ENCODE data around the gene APIP.

The APIP gene

DNA sequence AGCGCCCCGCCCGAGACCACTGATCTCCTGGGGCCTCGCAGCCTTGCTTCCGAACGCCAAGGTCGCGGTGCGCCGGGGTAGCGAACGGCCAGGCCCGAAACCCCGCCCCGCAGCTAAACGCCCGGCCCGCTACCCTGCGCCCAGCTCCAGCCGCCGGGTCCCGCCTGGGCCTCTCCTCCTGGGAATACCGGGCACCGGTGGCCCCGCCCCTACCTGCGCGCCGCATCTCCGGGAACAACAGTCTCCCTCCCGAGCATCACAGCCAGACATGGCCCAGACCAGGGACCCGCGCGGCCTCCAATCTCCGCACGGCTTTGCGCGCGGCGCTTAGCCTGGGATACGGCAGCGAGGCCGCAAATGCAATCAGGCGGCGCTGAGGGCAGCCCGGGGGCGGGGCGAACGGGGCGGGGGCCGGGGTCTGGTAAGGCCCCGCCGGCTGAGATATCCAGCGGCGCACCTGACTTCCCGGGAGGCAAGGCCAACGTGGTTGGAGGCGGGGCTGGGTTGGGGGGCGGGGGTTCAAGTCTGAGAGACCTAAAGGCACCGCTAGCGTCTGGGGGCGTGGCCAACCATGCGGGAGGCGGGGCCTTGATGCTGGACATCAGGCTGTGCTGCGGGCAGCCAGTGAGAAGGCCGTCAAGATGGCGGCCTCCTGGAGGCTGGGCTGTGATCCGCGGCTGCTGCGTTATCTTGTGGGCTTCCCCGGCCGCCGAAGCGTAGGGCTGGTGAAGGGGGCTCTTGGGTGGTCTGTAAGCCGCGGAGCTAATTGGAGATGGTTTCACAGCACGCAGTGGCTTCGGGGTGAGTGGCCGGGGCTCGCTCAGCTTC is at the start of gene APIP, which contains the start of gene PDHX:
TSS of gene APIP (minus strand) at position 365 of the 828 bp plus-strand sequence. CDS start at position 270, 95 bp downstream.
TSS of gene PDHX (plus strand) at position 604 of the 828 bp plus-strand sequence. CDS start at position 642, 38 bp downstream.
- peak; percentile 93 to 98 for DNase-seq

DNA sequence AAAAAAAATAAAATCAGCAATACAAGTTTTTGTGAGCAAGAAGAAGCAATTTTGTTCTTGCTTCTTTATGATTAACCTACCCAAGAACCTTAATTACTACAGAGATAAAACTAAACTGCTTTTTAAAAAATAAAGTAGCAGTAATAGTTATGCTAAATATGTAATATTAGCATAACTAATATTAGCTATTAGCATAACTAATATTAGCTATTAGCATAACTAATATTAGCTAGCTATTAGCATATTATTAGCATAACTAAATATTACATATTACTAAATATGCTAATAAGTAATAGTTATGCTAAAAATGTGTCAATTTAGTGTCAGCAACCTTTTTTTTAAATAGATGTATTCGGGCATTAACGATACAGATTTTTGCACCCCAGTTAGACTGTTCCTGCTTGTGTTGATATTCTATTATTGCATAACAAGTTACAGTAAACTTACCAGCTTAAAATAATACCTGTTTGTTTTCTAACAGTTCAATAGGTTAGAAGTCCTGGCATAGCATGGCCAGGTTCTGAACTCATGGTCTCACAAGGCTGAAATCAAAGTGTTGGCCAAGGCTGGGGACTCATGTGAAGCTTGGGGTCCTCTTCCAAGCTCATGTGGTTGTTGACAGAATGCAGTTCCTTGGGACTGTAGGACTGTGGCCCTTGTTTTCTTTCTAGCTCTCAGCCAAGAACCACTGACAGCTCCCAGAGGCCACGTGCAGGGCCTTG is 48.6 kb upstream of the APIP start:
- DNase-seq = no peak

DNA sequence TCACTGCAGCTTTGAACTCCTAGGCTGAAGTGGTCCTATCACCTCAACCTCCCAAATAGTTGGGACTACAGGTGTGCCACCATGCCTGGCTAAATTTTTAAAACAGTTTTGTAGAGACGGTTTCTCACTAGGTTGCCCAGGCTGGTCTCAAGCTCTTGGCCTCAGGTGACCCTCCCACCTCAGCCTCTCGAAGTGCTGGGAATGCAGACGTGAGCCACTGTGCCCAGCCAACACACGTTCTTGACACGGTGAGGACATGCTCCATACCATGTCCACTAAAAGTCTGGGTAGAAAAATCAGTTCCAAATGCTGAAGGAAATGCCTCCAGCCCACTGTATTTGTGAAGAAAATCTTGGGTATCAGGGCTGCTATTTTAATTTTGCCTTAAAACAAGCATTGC is 47.2 kb upstream of the APIP start:
- no peak for DNase-seq

DNA sequence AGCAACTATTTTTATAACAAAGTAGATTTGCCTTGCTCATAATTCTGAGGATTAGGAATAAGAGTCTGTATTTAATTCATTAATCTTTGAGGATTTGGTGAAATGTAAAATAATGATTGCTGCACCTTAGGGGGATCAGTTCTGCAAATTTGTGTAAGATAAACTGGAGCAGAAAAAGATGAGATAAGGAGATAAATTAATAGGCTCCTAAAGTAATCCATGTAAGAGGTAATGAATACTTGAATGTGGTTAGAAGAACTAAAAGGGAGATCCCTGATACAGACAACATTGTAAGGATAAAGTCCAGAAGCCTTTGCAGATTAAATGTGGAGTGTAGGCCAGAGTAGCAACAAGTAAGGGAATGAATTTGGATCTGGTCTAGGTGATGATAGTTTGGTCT is 45.9 kb upstream of the APIP start:
- no peak for DNase-seq

- no peak for DNase-seq
Measured at GRCh38 chr11:34960277-34960676, 44.1 kb upstream of the APIP start.

DNA sequence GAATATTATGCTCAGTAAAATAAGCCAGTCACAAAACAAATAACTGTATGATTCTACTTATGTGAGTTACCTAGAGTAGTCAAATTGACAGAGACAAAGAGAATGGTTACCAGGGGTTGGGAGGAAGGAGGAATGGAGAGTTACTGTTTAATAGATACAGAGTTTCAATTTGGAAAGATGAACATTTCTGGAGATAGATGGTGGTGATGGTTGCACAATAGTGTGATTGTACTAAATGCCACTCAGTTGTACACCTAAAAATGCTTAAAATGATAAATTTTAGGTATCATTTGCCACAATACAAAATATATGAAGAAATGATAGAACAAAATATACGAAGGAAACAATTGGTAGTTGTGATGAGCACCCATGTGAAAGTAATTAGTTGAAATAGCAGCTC is 43.6 kb upstream of the APIP start:
- no peak for DNase-seq

- DNase-seq = no peak
Measured at GRCh38 chr11:34957606-34958005, 41.4 kb upstream of the APIP start.

DNA sequence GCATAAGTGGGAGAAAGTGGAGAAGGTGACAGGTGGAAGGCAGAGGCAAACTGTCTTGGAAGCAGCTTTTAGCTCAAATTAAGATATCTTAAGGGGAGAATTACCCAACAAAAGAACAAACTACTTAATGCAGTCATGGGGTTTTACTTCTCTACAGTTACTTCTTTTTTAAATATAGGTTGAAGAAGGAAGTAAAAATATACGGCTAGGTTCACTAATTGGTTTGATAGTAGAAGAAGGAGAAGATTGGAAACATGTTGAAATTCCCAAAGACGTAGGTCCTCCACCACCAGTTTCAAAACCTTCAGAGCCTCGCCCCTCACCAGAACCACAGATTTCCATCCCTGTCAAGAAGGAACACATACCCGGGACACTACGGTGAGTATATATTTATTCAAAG is 41.0 kb upstream of the APIP start:
- no peak for DNase-seq

- DNase-seq = peak in 1 of 2 experiments; percentile 3
Measured at GRCh38 chr11:34953955-34954354, 37.8 kb upstream of the APIP start.

GRCh38 chr11:34948696-34949095 is 32.5 kb upstream of the APIP start:
- no peak for DNase-seq

DNA sequence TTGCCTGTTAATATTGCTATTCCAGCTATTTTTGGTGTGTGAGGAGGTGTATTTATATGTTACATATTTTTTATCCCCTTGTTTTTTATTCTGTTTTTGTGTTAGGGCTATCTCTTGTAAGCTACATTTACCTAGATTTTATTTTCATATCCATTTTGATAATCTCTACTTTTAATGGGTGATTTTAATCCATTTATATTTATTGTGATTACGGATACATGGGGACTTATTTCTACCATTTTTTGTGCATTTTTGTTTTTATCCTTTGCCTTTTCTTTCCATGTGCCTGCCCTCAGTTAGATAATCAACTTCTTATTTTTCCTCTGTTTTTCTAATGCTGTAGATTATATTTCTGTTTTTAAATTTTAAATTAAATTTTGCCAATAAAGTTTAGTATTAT is 28.5 kb upstream of the APIP start:
- no peak for DNase-seq

- DNase-seq = no peak
Measured at GRCh38 chr11:34941688-34942087, 25.5 kb upstream of the APIP start.

DNA sequence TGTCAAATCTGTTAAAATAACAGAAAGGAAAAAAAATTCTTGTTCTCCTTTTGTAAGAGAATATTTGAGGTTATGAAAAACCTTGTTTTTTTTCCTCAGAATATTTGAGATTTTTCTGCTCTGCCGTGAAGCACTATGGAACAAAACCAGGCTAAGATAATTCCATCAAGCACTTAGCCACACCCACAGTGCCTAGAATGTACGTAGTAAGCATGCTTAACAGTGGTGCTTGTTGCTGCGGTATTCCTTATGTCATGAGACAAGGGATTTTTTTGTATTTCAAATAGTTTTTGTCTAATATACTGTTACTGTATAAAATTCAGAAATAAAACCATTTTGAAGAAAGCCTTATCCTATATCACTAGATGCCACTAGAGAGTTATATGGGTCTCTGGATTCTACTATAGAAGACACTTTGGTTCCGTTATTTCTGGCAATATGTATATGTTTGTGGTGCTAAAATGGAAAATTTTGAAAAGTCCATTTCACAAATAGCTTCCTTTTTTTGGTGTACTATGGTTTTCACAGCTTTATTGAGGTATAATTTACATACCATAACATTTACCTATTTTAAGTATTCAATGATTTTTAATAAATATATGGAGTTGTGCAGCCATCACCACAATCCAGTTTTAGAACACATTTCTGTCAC is 24.0 kb upstream of the APIP start:
- no peak for DNase-seq

- no peak for DNase-seq
Measured at GRCh38 chr11:34938611-34939010, 22.4 kb upstream of the APIP start.

DNA sequence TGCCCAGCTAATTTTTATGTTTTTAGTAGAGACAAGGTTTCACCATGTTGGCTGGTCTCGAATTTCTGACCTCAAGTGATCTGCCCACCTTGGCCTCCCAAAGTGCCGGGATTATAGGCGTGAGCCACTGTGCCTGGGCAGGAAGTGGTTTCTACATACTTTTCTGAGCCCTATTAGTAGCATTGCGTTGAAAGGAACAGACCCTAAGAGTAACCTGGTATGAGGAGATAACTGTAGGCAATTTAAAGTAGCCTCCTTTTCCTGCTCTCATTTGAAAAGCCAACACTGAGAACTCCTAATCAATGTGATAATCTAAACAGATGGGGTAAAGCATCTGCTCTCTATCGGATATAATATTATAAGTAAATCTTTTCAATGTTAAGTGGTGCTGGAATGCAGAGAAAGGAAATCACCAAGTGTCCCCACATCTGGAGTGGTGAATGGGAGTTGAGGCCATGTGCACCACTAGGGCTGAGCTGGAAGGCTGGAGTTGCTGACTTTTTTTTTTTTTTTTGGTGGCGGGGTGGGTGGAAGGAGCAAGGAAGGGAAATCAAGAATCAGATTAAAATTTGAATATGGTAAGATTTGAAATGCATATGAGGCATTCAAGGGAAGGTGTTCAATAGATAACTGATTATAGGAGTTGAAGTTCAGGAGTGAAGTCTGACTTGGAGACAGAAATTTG is 20.9 kb upstream of the APIP start:
- no peak for DNase-seq

DNA sequence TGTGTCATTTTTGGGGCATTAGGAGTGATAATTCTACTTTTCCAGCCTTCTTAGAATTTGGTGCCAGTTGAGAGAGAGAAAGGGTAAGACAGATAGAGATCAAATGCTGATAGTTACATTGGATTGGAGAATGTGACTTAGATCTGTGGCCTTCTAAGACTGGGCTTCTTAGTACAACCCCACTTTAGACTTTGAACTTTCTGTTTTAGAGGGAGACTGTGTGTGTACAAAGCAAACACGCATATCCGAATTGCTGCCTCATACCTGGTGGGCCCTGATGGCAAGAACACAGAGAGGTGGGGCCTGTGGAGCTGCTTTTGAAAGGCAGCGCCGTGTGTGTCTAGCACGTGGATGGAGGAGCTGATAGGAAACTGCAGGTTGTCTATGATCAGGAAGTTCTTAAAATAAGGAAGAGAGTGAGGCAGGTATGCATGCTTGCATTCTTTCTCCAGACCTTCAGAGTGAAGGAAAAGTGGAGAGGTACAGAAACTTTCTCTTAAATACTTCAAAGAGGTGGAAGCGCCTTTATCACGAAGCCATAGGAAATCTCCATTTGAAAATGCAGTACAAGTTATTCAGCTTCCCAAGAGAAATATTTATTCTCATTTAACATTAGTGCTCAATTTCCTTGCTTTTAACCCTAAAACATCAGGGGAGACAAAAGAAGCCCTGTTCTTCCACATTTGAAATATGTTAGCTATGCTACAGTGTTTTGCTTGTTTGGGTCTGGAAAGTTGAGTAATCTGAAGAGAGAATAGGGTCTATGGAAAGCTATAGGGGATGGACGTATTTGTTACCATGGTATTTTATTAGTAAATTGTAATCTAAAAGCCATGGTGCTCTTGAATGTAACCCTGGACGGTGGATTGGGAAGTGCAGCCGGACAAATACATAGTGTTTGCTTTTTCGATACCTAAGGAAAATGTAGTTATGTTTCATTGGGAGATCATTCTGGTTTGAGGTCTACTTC is 13.9 kb upstream of the APIP start:
- DNase-seq = no peak

DNA sequence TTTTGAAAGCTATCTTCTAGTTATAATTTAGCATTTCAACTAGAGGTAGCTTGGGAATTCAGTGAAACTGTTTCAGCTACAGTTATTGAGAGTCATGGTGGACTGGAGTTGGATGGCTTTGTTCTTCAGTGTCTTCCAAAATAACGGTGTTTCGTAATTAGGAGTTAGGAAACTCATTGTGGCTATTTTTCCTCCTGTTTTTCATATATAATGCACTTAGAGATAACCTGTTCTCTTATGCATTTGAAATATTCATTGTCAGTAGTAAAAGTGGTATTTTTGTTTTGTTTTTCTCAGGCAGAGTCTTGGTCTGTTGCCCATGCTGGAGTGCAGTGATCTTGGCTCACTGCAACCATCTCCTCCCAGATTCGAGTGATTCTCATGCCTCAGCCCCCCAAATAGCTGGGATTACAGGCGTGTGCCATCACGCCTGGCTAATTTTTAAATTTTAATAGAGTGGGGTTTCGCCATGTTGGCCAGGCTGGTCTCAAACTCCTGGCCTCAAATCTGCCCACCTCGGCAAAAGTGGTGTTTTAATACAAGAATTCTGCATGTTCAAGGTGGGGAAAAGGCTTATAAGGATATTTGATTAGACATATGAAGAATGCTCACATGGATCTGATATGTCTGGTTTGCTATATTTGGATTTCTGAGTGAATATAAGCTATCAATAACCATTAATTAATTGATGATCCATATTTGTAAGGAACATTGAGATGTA is 12.9 kb upstream of the APIP start:
- no peak for DNase-seq

GRCh38 chr11:34928268-34928959 is 12.2 kb upstream of the APIP start:
- no peak for DNase-seq

DNA sequence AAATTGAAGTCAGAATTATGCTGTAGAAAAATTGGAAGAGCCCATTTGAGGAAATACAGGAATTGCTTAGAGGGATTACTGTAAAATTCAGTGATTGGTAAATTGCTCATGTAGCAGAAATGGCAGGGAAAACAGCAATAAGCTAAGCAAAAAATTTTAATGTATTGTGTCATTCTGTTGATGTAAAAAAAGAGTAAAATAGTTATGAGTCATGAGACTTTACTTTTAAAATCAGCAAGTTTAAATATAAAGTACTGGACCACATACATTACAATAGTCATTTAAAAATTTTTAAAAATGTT is 10.6 kb upstream of the APIP start:
- no peak for DNase-seq

DNA sequence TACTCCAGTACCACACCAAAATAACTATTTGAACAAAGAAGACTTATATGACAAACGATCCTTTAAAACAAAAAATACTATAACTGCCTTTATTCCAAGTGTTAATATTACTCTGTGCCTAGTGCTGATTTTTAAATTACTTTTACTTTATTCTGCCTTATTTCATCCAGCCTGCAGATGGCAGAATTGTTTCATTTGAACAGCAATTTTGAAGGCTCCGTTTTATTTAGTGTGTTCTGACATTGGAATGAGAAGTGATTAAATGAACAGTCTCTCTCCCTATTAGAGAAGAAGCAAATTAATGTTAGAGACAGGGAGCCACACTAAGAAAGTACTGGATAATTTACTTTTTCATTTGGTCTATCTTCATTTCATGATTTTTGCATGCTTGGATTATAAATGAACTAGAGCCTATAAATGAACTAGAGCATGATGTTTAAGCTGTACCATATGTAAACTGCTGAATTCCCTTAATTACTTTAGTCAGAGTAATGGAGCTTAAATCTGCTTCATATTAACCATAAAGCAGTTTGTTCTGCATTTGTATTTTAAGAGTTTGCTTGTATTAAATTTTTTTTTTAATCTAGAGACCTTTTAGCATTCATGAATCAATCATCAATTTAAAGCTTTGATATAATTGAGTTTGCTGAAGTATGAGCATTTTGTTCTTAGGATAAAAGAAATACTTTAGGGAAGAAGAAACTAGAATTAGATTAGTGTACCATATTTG is 10.1 kb upstream of the APIP start:
- no peak for DNase-seq
